ENCODE measurements around the gene ADSS1.

Gene ADSS1

DNA sequence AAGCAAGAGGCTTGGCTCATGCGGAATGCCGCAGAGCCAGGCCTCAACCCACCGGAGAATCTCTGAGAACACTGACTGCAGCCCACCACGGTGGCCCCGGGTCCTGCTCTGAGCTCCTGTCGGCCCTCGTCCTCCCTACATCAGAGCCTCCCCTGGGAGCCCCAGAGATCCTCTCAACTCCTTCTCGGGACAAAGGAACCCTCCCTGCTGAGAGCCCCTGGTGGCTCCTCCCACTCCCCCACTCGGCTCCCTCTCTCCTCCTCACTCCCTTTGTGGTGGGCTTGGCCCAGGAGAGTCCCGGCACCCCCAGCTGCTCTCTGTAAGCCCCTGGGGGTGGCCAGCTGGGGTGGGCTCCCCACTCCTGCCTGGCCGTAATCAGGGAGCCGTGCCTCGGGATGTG, 45.7 kb upstream of the ADSS1 start:
- ChIA-PET POLR2A (no interaction called here), CTCF (interaction anchor here (1.1 to 2.5 kb wide), 6 partner anchors 13 to 45 kb away, joined by 3 to 9 read pairs (median 6); no protein-coding TSS in a partner anchor)
- no peak for TF ChIP-seq CTCF (IDR thresholded peaks at IDR 0.05; ENCODE audit: control extremely low read depth, extremely low read depth, low read depth, missing control alignments)
- no peak for DNase-seq (ENCODE audit: extremely low spot score)

DNA sequence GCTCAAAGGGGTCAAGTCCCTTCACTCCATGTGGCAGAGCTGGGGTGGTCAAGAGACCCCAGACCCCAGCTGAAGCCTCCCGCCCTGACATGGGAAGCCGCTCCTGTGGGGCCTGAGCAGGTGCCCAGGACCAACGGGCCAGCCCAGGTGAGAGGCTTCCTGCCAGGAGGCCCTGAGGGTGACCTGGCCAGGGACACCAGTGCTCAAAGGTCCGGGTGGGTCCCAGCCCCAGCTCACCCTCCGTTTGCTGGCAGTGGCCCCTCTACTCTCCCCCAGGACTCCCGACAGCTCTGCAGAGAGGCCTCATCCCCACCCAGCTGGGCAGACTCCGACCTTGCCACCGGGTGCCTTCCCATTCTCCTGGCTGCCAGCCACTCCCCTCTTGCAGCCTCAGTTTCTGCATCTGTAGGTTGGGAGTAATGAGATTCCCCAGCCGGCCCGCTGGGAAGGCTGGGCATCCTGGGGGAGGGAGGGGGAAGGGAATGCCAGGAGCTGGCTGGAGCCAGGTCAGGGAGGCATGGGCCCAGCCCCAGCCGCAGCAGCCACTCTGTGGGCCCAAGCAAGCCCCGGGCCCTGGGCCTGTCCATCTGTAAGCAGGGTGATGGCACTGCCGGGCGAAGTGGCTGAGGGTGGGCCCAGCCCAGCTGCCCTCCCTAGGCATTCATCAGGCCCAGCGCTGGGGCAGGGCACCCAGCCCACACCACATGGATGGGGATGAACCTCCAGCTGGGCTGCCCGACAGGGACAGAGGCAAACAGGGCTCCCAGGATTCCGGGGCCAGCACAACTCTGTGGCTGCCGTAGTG, 44.9 kb upstream of the ADSS1 start:
- CTCF ChIA-PET = interaction anchor here (2.0 to 2.5 kb wide), 4 partner anchors 13 to 31 kb away, joined by 6 to 9 read pairs (median 8); no protein-coding TSS in a partner anchor
- POLR2A ChIA-PET = no interaction called here
- no peak for TF ChIP-seq CTCF (IDR thresholded peaks at IDR 0.05; ENCODE audit: control extremely low read depth, extremely low read depth, low read depth, missing control alignments)
- DNase-seq (ENCODE audit: extremely low spot score) = no peak

DNA sequence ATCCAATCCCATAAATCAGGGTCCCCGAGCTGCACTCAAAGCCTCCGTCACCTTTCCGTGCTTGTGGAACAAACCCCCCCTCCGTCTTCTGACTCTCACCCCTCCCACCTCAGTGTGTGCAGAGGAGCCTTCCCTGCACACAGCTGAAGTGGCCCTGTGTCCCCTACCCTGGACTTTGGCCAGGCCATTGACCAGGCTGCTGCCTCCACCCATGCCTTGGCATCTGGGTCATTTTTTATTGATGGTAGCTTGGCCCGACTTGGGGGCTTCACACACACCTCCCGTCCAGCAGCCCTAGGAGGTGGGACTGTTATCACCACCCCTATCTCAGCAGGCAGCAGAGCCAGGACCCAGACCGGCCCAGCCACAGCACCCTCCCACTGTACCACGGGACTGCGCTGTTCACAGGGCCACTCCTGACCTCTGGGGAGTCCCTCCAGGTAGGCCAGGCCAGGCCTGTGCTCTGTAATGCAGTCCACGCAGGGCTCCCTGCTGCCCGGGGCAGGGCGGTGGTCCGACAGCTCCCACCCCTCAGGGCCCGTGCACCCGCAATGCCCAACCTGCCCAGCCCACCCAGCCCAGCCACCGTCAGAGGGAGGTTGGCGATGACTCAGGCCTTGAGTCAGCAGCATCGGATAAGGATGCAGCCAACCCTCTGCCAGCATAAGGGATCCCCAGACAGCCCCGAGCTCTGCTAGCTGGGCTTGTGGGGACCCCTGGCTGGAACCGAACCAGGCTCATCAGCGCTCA, 43.8 kb upstream of the ADSS1 start:
- DNase-seq (ENCODE audit: extremely low spot score) = no peak
- ChIA-PET POLR2A (no interaction called here), CTCF (interaction anchor here (0.9 to 2.4 kb wide), 8 partner anchors 15 to 70 kb away, joined by 3 to 14 read pairs (median 5); no protein-coding TSS in a partner anchor)
- no peak for TF ChIP-seq CTCF (IDR thresholded peaks at IDR 0.05; ENCODE audit: control extremely low read depth, extremely low read depth, low read depth, missing control alignments)

DNA sequence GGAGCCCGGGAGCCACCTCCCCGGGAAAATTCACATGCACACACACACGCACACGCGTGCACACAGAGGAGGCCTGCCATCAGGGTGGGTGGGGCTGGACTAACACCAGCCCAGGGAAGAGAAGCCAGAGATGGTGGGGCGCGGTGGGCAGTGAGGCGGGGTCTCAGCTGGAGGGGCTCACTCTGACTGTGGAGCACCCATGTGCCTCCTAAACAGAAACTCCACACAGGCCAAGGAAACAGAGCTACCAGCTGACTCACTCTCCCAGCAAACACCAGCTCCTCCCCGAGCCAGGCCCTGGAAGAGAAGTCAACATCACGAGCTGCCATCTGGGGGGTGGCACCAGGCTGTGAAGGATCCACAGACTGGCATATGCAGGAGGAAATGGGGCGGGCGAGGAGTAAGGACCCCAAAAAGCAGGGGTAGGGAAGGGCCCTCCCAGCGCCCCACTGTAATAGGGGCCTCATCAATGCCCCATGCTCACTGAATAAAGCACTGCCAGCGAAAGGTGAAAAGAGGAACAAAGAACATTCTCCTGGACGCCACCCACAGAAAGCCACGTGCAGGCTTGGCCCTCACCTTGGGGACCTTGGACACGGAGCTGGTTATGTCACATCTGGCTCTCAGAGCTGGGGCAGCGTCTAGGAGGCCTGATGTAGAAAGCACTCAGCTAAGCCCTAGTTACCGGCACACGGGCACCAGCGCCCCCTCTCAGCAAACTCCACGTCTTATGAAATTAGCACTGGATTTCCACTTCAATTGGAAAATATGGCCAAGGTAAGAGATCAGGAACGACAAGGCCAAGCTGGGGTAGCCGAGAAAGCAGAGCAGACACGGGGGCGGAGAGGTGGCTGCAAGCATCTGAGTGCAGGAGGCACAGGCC, 43.0 kb upstream of the ADSS1 start:
- peak; percentile 43 for TF ChIP-seq CTCF (IDR thresholded peaks at IDR 0.05; ENCODE audit: control extremely low read depth, extremely low read depth, low read depth, missing control alignments)
- ChIA-PET POLR2A (no interaction called here), CTCF (interaction anchor here (0.6 to 2.4 kb wide), 17 partner anchors 9 to 145 kb away, joined by 3 to 14 read pairs (median 3); no protein-coding TSS in a partner anchor)
- DNase-seq (ENCODE audit: extremely low spot score) = peak; percentile 72

- POLR2A ChIA-PET = no interaction called here
- TF ChIP-seq CTCF (IDR thresholded peaks at IDR 0.05; ENCODE audit: control extremely low read depth, extremely low read depth, low read depth, missing control alignments) = no peak
- CTCF ChIA-PET = interaction anchor here (0.7 to 2.4 kb wide), 12 partner anchors 8 to 144 kb away, joined by 3 to 14 read pairs (median 3); no protein-coding TSS in a partner anchor
- no peak for DNase-seq (ENCODE audit: extremely low spot score)
These were observed 42.3 kb upstream of the ADSS1 start for GRCh38 chr14:104681689-104682074.

Measured in GM10248 (cell line).